GM18498 (cell line): Measurements from ENCODE around the gene ENOPH1.
A peak's percentile ranks its signal among the peaks of the same experiment; 100 is the strongest.

Experiments used
- ATAC-seq: cut with Tn5 transposase; IDR thresholded peaks from one replicate; pipeline ENCODE4 v1.9.1; 2021; ENCODE audit warnings: mild to moderate bottlenecking, moderate library complexity; ENCODE audit not compliant: unreplicated experiment

Gene ENOPH1

GRCh38 chr4:82425478-82425877, 4.9 kb upstream of the ENOPH1 start:
- no peak for ATAC-seq

GRCh38 chr4:82428526-82428968, 1.8 kb upstream of the ENOPH1 start:
- ATAC-seq, result no peak

- ATAC-seq, result peak; percentile 64
These were observed 1.2 kb upstream of the ENOPH1 start for GRCh38 chr4:82428969-82429727.

- ATAC-seq, result peak; percentile 18
These were observed 630 bp upstream of the ENOPH1 start for GRCh38 chr4:82429728-82430192.

- no peak for ATAC-seq
These were observed 765 bp downstream of the ENOPH1 start for GRCh38 chr4:82430964-82431745.

GRCh38 chr4:82431831-82432230, 1.4 kb downstream of the ENOPH1 start:
- ATAC-seq, result no peak

GRCh38 chr4:82432596-82432995, 2.2 kb downstream of the ENOPH1 start:
- no peak for ATAC-seq

GRCh38 chr4:82433791-82434190, 3.4 kb downstream of the ENOPH1 start:
- ATAC-seq, result no peak

- ATAC-seq, result no peak
These were observed 4.6 kb downstream of the ENOPH1 start for GRCh38 chr4:82434949-82435348.

GRCh38 chr4:82436130-82436529, 5.7 kb downstream of the ENOPH1 start:
- no peak for ATAC-seq

GRCh38 chr4:82436780-82437179, 6.4 kb downstream of the ENOPH1 start:
- ATAC-seq, result no peak

GRCh38 chr4:82437285-82438005, 7.1 kb downstream of the ENOPH1 start:
- no peak for ATAC-seq

GRCh38 chr4:82439088-82439487, 8.7 kb downstream of the ENOPH1 start:
- no peak for ATAC-seq

- ATAC-seq, result no peak
These were observed 17.5 kb downstream of the ENOPH1 start for GRCh38 chr4:82447886-82448285.

- no peak for ATAC-seq
These were observed 20.8 kb downstream of the ENOPH1 start for GRCh38 chr4:82450966-82451755.

GRCh38 chr4:82452026-82452425, 21.6 kb downstream of the ENOPH1 start:
- no peak for ATAC-seq

GRCh38 chr4:82457266-82457665, 26.9 kb downstream of the ENOPH1 start:
- no peak for ATAC-seq

- ATAC-seq, result no peak
These were observed 28.3 kb downstream of the ENOPH1 start for GRCh38 chr4:82458729-82459128.

GRCh38 chr4:82461710-82462109, 31.3 kb downstream of the ENOPH1 start:
- no peak for ATAC-seq

- ATAC-seq, result peak; percentile 84
These were observed 32.0 kb downstream of the ENOPH1 start for GRCh38 chr4:82462415-82462831.

- no peak for ATAC-seq
These were observed 32.8 kb downstream of the ENOPH1 start for GRCh38 chr4:82463221-82463620.
